ENCODE measurements around the gene ATP2A3.

DNA sequence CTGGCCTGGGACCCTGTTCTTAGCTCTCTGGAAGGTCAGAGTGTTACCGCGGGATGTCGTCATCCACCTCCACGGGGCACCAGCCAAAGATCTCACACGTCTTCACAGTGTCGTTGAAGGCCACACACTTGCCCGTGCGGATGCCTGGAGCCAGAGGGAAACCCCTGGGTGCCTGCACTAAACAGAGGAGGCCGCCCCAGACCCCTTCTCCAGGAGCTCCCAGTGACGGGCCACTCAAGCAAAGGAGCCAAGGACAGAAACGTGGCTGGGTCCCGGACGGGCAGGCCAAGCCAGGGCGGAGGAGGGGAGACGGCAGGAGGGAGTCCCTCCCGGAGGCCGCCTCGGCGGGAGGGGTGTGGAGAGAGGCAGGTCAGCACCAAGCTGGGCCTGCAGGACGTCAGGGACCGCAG is 60.4 kb downstream of the ATP2A3 start:
- TF ChIP-seq FOS (IDR thresholded peaks at IDR 0.05; ENCODE audit: borderline replicate concordance, insufficient read depth, low read length) (no peak), EZH2 (IDR thresholded peaks at IDR 0.05; ENCODE audit: borderline replicate concordance, low read depth, low read length, severe bottlenecking) (no peak), POLR2A (IDR thresholded peaks at IDR 0.05; ENCODE audit: low read depth, low read length) (no peak), POLR2AphosphoS5 (IDR thresholded peaks at IDR 0.05; ENCODE audit: insufficient read depth, low read depth, low read length) (no peak), MYC (IDR thresholded peaks at IDR 0.05; ENCODE audit: low read depth, low read length) (no peak), JUN (IDR thresholded peaks at IDR 0.05; ENCODE audit: borderline replicate concordance, insufficient read depth, insufficient read length, low read depth) (no peak)
- TF ChIP-seq, protein P1, sequence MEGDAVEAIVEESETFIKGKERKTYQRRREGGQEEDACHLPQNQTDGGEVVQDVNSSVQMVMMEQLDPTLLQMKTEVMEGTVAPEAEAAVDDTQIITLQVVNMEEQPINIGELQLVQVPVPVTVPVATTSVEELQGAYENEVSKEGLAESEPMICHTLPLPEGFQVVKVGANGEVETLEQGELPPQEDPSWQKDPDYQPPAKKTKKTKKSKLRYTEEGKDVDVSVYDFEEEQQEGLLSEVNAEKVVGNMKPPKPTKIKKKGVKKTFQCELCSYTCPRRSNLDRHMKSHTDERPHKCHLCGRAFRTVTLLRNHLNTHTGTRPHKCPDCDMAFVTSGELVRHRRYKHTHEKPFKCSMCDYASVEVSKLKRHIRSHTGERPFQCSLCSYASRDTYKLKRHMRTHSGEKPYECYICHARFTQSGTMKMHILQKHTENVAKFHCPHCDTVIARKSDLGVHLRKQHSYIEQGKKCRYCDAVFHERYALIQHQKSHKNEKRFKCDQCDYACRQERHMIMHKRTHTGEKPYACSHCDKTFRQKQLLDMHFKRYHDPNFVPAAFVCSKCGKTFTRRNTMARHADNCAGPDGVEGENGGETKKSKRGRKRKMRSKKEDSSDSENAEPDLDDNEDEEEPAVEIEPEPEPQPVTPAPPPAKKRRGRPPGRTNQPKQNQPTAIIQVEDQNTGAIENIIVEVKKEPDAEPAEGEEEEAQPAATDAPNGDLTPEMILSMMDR (IDR thresholded peaks at IDR 0.05; ENCODE audit: extremely low read depth in 1 of 2, insufficient read depth in 1 of 2, low read depth in 1 of 2, low read length in 2 of 2): no peak
